Endothelial cell of umbilical vein (primary cell): ENCODE data around the gene DOCK7. TPM values are rescaled to one million over a fixed set of nuclear protein-coding genes. Genes with fewer than 3 reads are reported as not detected.

ENCODE experiments used
- BruUV-seq: library from RNA; stranded (reverse); fragments of 400-500 nt; replicated peaks from 2 replicates; lab custom pipeline; 2021; lab: Mats Ljungman, UMichigan
- CTCF ChIA-PET: fragments of 300-600, 350-600 bp; sonication (Branson Sonifier 250); formaldehyde crosslinking; loops from one replicate; lab custom pipeline; 2021; ENCODE audit warnings: antibody characterized with exemption, inconsistent platforms; lab: Charles Lee
- POLR2A ChIA-PET: fragments of 300-600, 350-600 bp; sonication (Branson Sonifier 250); formaldehyde crosslinking; loops from one replicate; lab custom pipeline; 2021; ENCODE audit warnings: antibody characterized with exemption, inconsistent platforms; lab: Charles Lee
- DNase-seq: peaks from one replicate; pipeline ENCODE4 v3.0.0-alpha.2; 2011; ENCODE audit warnings: low read depth, low spot score
- FAIRE-seq: peaks from 2 replicates; lab custom pipeline; 2011; peaks lifted over from hg19 to GRCh38; lab: Jason Lieb, UNC
- H2AFZ ChIP-seq: 2 replicates; pipeline ENCODE4 v1.6.0; 2012; ENCODE audit warnings: low read depth, low read length, control low read depth, inconsistent platforms
- H3K27ac ChIP-seq: 2 replicates; pipeline ENCODE4 v1.5.1; 2011; ENCODE audit warnings: low read depth, mild to moderate bottlenecking, control low read depth, low read length, moderate library complexity; ENCODE audit not compliant: insufficient read depth
- H3K27me3 ChIP-seq, 2 experiments: 2 replicates each; pipeline versions ENCODE4 v1.6.0 to v1.6.1; 2011; ENCODE audit warnings: low read length in 2 of 2, mixed read lengths in 1 of 2; ENCODE audit not compliant: control insufficient read depth in 2 of 2, insufficient read depth in 2 of 2
- H3K36me3 ChIP-seq, 2 experiments: 2 replicates in 1 of 2; 3 replicates in 1 of 2; pipeline ENCODE4 v1.5.1; 2011; ENCODE audit warnings: low read length in 2 of 2, mild to moderate bottlenecking in 1 of 2, moderate library complexity in 1 of 2; ENCODE audit not compliant: control insufficient read depth in 2 of 2, insufficient read depth in 2 of 2; ENCODE audit errors: extremely low read depth in 1 of 2
- H3K4me1 ChIP-seq: 3 replicates; pipeline ENCODE4 v1.5.1; 2011; ENCODE audit warnings: mild to moderate bottlenecking, low read length; ENCODE audit not compliant: control insufficient read depth, insufficient read depth; ENCODE audit errors: extremely low read depth
- H3K4me2 ChIP-seq: 2 replicates; pipeline ENCODE4 v1.6.1; 2011; ENCODE audit warnings: low read length, control low read depth, mixed read lengths; ENCODE audit not compliant: insufficient read depth
- H3K4me3 ChIP-seq, 3 experiments: fragments of 200-600 bp in 1 of 3; sonication (generic), shearing (Covaris generic) in 1 of 3; replicated peaks in 1 of 3; 2 replicates each; pipeline ENCODE4 v1.5.1; 2011 to 2016; ENCODE audit warnings: control low read depth in 3 of 3, low read length in 3 of 3, mild to moderate bottlenecking in 2 of 3, inconsistent platforms in 1 of 3, low read depth in 1 of 3, moderate library complexity in 1 of 3; ENCODE audit not compliant: insufficient read depth in 1 of 3
- H3K79me2 ChIP-seq: 2 replicates; pipeline ENCODE4 v1.6.0; 2012; ENCODE audit warnings: low read length, inconsistent platforms; ENCODE audit not compliant: control insufficient read depth, insufficient read depth
- H3K9ac ChIP-seq: replicated peaks from 2 replicates; pipeline ENCODE3; 2011; ENCODE audit warnings: low read length, control low read depth; ENCODE audit not compliant: insufficient read depth; ENCODE audit errors: extremely low read depth
- H3K9me1 ChIP-seq: replicated peaks from 3 replicates; pipeline ENCODE4 v1.6.0; 2011; ENCODE audit warnings: mild to moderate bottlenecking, low read length; ENCODE audit not compliant: control insufficient read depth, insufficient read depth; ENCODE audit errors: extremely low read depth
- H3K9me3 ChIP-seq: replicated peaks from 2 replicates; pipeline ENCODE4 v1.5.1; 2012; ENCODE audit warnings: low read length, inconsistent platforms; ENCODE audit not compliant: control insufficient read depth, insufficient read depth
- H4K20me1 ChIP-seq: replicated peaks from 2 replicates; pipeline ENCODE3; 2011; ENCODE audit warnings: mild to moderate bottlenecking, low read length; ENCODE audit not compliant: control insufficient read depth, insufficient read depth; ENCODE audit errors: extremely low read depth
- EZH2 ChIP-seq: IDR thresholded peaks from 2 replicates; pipeline ENCODE4 v1.6.1; 2012; ENCODE audit warnings: borderline replicate concordance, low read depth, mild to moderate bottlenecking, moderate library complexity, low read length, inconsistent platforms; ENCODE audit not compliant: severe bottlenecking
- FOS ChIP-seq: IDR thresholded peaks from 2 replicates; pipeline ENCODE4 v1.6.1; 2011; ENCODE audit warnings: mild to moderate bottlenecking, low read length, moderate library complexity, borderline replicate concordance; ENCODE audit not compliant: insufficient read depth
- GATA2 ChIP-seq: IDR thresholded peaks from 2 replicates; pipeline ENCODE4 v1.7.0; 2011; ENCODE audit warnings: low read depth, mild to moderate bottlenecking, moderate library complexity, mixed read lengths, low read length; ENCODE audit not compliant: insufficient read length, insufficient read depth
- JUN ChIP-seq: IDR thresholded peaks from 2 replicates; pipeline ENCODE4 v1.6.1; 2011; ENCODE audit warnings: borderline replicate concordance, low read depth; ENCODE audit not compliant: insufficient read length, insufficient read depth
- MAX ChIP-seq: IDR thresholded peaks from 2 replicates; pipeline ENCODE4 v1.6.1; 2011; ENCODE audit not compliant: insufficient read depth, insufficient read length
- MYC ChIP-seq: IDR thresholded peaks from one replicate; pipeline ENCODE4 v1.6.1; 2011; ENCODE audit warnings: mild to moderate bottlenecking, low read depth, low read length
- POLR2A ChIP-seq: IDR thresholded peaks from 2 replicates; pipeline ENCODE4 v1.6.1; 2012; ENCODE audit warnings: low read depth, mild to moderate bottlenecking, control low read depth, low read length
- POLR2AphosphoS5 ChIP-seq: IDR thresholded peaks from 2 replicates; pipeline ENCODE4 v1.6.1; 2012; ENCODE audit warnings: low read depth, mild to moderate bottlenecking, control low read depth, low read length, moderate library complexity; ENCODE audit not compliant: insufficient read depth
- dilution Hi-C: fragments of 300-500 bp; cut with MboI; formaldehyde crosslinking; loops from one replicate; pipeline ENCODE4 v1.15.0; 2019; ENCODE audit warnings: low sequenced_read_pairs; ENCODE audit not compliant: extremely low pct_ligation_motif_present
- intact Hi-C: fragments of 100-400 bp; cut with micrococcal nuclease; formaldehyde crosslinking; loops from one replicate; pipeline ENCODE4 v1.10.0; 2022
- polyA plus RNA-seq, 4 experiments: library from polyadenylated mRNA; depleted of rRNA in 3 of 4; stranded (reverse) in 3 of 4; unstranded in 1 of 4; fragments of >200 nt; gene quantifications; 2 replicates each; pipeline versions ENCODE4 v1.2.1 to v1.2.3, GENCODE V29; 2011 to 2012; ENCODE audit warnings: missing spikeins in 1 of 4
- total RNA-seq: library from RNA; stranded (reverse); gene quantifications from 2 replicates; pipeline ENCODE4 v1.2.3, GENCODE V29; 2021
- TF ChIP-seq, protein P1 (sequence below), 2 donors: IDR thresholded peaks; 1 replicate in 1 of 2; 2 replicates in 1 of 2; pipeline ENCODE4 v1.5.1; 2011; ENCODE audit warnings: low read length in 2 of 2, mild to moderate bottlenecking in 2 of 2, moderate library complexity in 2 of 2, control low read depth in 1 of 2, inconsistent platforms in 1 of 2, low read depth in 1 of 2; ENCODE audit not compliant: insufficient read depth in 1 of 2; ENCODE audit errors: extremely low read depth in 1 of 2

Gene DOCK7
- total and polyA plus RNA-seq, 2 donors (not counting 3 experiments of a cell fraction or from before 2014, with no cell fraction given), result 9.4 to 31.9 TPM

GRCh38 chr1:62625415-62625814, 62.8 kb downstream of the DOCK7 start:
- H3K9me3 ChIP-seq, result no peaks in the 10 kb centered on the region
- TF ChIP-seq MYC, result no peak
- TF ChIP-seq MAX, result no peak
- TF ChIP-seq, protein P1, sequence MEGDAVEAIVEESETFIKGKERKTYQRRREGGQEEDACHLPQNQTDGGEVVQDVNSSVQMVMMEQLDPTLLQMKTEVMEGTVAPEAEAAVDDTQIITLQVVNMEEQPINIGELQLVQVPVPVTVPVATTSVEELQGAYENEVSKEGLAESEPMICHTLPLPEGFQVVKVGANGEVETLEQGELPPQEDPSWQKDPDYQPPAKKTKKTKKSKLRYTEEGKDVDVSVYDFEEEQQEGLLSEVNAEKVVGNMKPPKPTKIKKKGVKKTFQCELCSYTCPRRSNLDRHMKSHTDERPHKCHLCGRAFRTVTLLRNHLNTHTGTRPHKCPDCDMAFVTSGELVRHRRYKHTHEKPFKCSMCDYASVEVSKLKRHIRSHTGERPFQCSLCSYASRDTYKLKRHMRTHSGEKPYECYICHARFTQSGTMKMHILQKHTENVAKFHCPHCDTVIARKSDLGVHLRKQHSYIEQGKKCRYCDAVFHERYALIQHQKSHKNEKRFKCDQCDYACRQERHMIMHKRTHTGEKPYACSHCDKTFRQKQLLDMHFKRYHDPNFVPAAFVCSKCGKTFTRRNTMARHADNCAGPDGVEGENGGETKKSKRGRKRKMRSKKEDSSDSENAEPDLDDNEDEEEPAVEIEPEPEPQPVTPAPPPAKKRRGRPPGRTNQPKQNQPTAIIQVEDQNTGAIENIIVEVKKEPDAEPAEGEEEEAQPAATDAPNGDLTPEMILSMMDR (IDR thresholded peaks at IDR 0.05; ENCODE audit: extremely low read depth in 1 of 2, insufficient read depth in 1 of 2, low read depth in 1 of 2, low read length in 2 of 2), result no peak
- TF ChIP-seq EZH2, result no peak
- TF ChIP-seq GATA2, result no peak
- no peak for TF ChIP-seq JUN
- no peak for TF ChIP-seq POLR2A
- TF ChIP-seq FOS, result no peak
- TF ChIP-seq POLR2AphosphoS5, result no peak
- ChIA-PET POLR2A (no interaction called here), CTCF (interaction anchor here (1.4 to 1.9 kb wide), 2 partner anchors 64 to 121 kb away, joined by 4 to 5 read pairs; no protein-coding TSS in a partner anchor)
- no peaks in the 10 kb centered on the region for H3K9me1 ChIP-seq
- no peaks in the 10 kb centered on the region for H4K20me1 ChIP-seq
- no peaks in the 10 kb centered on the region for H3K27me3 ChIP-seq
- H2AFZ ChIP-seq, result no peak overlapping the region
- H3K4me2 ChIP-seq, result no peak overlapping the region
- no TSS peak for BruUV-seq
- H3K27ac ChIP-seq, result no peak overlapping the region
- dilution Hi-C loops (no loop called here), intact Hi-C loops (no loop called here)
- H3K9ac ChIP-seq, result no peak overlapping the region
- no peak for FAIRE-seq
- H3K4me1 ChIP-seq, result no peaks in the 10 kb centered on the region
- H3K79me2 ChIP-seq, result peaks cover 2% of the 10 kb centered on the region
- no peak overlapping the region for H3K4me3 ChIP-seq
- no peaks in the 10 kb centered on the region for H3K36me3 ChIP-seq
- no peak for DNase-seq
